Bronchial epithelial cell (primary cell): Measurements from ENCODE around the gene STAT4. TPM values are rescaled to one million over a fixed set of nuclear protein-coding genes. Genes with fewer than 3 reads are reported as not detected.

Source experiments
- DNase-seq: peaks from one replicate; pipeline ENCODE4 v3.0.0-alpha.2; 2010; ENCODE audit warnings: low read depth
- FAIRE-seq: peaks from 2 replicates; lab custom pipeline; 2011; peaks lifted over from hg19 to GRCh38; lab: Jason Lieb, UNC
- H3K27me3 ChIP-seq: 2 replicates; pipeline ENCODE4 v1.5.1; 2011; ENCODE audit warnings: low read length; ENCODE audit not compliant: control insufficient read depth, insufficient read depth
- H3K36me3 ChIP-seq: 2 replicates; pipeline ENCODE4 v1.5.1; 2011; ENCODE audit warnings: low read length; ENCODE audit not compliant: control insufficient read depth, insufficient read depth
- H3K4me3 ChIP-seq: 2 replicates; pipeline ENCODE4 v1.5.1; 2011; ENCODE audit warnings: mild to moderate bottlenecking, low read depth, low read length, control low read depth
- CTCF ChIP-seq: IDR thresholded peaks from 2 replicates; pipeline ENCODE4 v1.5.1; 2011; ENCODE audit warnings: mild to moderate bottlenecking, moderate library complexity, low read length, control low read depth, inconsistent platforms; ENCODE audit not compliant: insufficient read depth, severe bottlenecking
- total RNA-seq: library from RNA; depleted of rRNA; stranded (reverse); fragments of >200 nt; gene quantifications from 2 replicates; pipeline ENCODE4 v1.2.1, GENCODE V29; 2014

The STAT4 gene
- total RNA-seq, 1 donor from 2014 or later, result 7.1 TPM

DNA sequence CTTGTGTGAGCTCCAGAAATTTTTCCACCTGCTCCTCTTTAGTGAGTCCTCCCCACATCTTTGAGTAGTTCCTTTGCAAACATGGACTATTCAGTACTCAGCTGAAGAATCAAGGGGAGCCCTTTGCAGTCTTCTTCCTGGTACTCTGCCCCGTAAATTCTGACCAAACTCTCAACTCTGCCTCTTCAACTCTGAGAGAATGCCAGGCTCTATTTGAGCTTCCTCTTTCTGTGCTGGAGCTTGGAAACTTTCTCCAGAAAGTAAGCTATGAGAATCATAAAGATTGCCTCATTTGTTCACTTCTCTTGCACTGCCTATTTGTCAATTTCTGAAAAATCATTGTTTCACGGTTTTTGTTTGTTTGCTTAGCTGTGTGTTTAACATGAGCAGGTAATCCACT, 7.4 kb upstream of the STAT4 start:
- DNase-seq (no peak), FAIRE-seq (no peak)
- TF ChIP-seq CTCF, result no peak
- H3K27me3 ChIP-seq, result no peaks in the 10 kb centered on the region
- no peaks in the 10 kb centered on the region for H3K36me3 ChIP-seq
- no peak overlapping the region for H3K4me3 ChIP-seq

DNA sequence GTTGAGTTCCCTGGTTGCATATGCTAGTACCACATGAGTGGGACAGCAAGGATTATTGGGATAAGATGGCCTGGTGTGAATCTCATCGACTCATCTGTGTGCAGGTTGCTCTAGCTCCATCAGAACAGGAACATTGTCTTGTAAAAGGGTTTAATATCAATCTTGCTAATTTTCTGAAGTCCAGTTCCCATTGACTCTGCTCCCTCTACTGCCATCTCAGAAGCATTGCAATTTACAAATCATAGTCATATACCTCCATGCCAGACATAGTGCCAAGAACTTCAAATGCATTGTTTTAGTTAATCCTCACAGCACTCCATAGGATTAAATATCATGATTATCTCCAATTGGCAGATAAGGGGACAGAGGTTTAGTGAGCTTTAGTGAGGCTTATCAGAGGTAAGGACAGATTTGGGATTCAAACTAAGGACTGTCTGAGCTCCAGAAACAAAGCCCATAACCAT, 4.8 kb upstream of the STAT4 start:
- TF ChIP-seq CTCF, result peak; percentile 66
- H3K27me3 ChIP-seq, result no peaks in the 10 kb centered on the region
- DNase-seq (peak; percentile 59), FAIRE-seq (no peak)
- H3K36me3 ChIP-seq, result no peaks in the 10 kb centered on the region
- H3K4me3 ChIP-seq, result no peak overlapping the region

DNA sequence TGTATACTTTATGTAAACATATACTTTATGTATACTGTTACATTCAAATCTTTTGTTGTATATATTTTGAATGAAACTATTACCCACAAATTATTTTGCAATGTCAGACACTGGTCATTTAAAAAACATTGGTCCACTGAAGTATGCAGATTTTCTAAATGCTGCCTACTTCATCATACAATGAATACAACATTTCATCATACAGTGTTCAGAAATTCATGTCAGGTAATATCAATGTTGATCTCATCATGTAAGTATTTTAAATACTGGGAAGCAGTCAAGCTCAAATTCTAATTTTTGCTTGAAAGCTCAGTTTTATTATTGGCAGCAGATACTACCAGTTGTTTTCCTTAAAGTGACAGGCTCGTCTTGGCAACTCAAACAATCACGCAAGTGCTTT, 2.9 kb upstream of the STAT4 start:
- TF ChIP-seq CTCF, result no peak
- no peak overlapping the region for H3K4me3 ChIP-seq
- no peak for FAIRE-seq

DNA sequence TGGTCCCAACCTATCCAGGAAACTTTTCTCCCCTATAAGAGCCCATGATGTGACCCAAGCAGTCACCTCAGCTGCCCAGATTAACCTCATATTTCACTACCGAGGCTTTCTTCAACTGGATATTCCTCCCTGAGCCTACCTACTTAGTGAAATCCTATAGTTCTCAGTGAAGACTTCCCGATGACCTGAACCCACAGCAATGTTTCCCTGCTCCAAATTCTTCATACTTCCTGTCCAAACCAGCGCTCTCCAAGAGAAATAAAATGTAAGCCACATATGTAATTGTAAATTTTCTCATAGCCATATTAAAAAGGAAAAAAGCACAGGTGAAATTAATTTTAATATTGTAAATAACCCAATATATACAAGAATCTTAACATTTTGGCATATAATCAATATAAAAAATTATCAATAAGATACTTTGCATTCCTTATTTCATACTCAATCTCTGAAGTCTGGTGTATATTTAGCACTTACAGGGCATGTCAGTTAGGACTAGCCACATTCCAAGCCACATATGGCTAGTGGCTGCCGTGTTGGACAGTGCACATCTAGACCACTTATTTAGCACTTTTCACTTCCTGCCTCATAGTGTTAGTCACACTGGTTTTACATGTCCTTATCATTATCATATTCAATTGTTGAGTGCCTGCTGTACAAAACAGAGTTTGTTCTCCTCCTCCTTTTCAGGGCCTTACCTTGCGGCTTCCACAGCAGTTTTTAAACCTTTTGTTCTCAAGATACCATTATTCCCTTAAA, 1.9 kb upstream of the STAT4 start:
- no peak for TF ChIP-seq CTCF
- no peaks in the 10 kb centered on the region for H3K27me3 ChIP-seq
- peak; percentile 79 for DNase-seq
- H3K4me3 ChIP-seq, result no peak overlapping the region
- no peaks in the 10 kb centered on the region for H3K36me3 ChIP-seq
- FAIRE-seq, result no peak

More for the DNA sequence above, 2.9 kb upstream of the STAT4 start:
- H3K36me3 ChIP-seq, result no peaks in the 10 kb centered on the region
- DNase-seq, result no peak
- no peaks in the 10 kb centered on the region for H3K27me3 ChIP-seq

- no peak for FAIRE-seq
- Histone ChIP-seq H3K36me3 (no peaks in the 10 kb centered on the region), H3K4me3 (peak overlapping the region; percentile 45), H3K27me3 (no peaks in the 10 kb centered on the region)
- no peak for TF ChIP-seq CTCF
- no peak for DNase-seq
These were observed 537 bp upstream of the STAT4 start for GRCh38 chr2:191151331-191151730.
